ENCODE data around the gene POMT2.

GRCh38 chr14:77314539-77315457 is 5.9 kb downstream of the POMT2 start:
- TF ChIP-seq GATA2 (IDR thresholded peaks at IDR 0.05; ENCODE audit: low read depth, low read length) (no peak), GATA3 (IDR thresholded peaks at IDR 0.05; ENCODE audit: low read depth, low read length) (no peak)

Data from SH-SY5Y (cell line).